HG02852 (cell line): ENCODE data around the gene P2RY6.

Experiments used
- ATAC-seq: cut with Tn5 transposase; IDR thresholded peaks from one replicate; pipeline ENCODE4 v1.9.1; 2021; ENCODE audit warnings: mild to moderate bottlenecking, moderate library complexity; ENCODE audit not compliant: unreplicated experiment

P2RY6 gene

DNA sequence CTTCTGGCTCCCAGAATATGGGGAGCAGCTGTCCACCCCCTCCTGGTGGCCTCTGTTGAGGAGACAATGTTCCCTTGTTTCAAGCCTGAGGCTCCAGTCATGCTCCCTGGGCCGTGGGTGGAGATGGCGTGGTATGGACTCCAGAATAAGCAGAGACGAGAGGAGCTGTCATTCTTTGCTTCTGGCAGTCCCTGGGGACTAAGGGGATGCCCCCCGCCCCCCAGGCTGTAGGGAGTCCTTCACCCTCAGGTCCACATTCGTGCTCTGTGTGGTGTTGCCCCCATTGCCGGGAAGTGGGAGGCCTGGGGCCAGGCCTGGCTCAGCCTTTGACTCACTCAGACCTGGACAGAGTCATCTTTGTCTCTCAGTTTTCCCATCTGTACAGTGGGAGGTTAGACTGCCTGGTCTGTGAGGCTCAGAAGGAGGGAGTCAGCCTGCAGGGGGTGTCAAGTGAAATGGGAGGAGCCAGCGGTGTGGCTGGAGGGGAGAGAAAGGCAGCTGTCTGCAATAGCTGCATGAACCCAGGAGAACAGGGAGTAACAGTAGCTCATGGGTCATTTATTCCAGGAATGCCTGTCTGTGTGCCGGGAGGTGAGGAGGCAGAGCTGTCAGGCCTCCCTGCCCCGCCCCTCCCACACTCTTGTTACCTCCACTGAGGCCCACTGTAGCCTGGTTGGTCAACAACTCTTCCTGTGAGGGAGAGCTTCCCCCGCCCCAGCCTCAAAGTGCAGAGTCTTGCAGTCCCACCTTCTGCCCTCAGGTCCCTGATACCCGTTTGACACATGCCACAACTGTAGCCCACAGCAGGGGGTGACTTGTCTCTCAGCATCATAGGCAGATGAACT is 42.2 kb downstream of the P2RY6 start:
- ATAC-seq, result no peak

DNA sequence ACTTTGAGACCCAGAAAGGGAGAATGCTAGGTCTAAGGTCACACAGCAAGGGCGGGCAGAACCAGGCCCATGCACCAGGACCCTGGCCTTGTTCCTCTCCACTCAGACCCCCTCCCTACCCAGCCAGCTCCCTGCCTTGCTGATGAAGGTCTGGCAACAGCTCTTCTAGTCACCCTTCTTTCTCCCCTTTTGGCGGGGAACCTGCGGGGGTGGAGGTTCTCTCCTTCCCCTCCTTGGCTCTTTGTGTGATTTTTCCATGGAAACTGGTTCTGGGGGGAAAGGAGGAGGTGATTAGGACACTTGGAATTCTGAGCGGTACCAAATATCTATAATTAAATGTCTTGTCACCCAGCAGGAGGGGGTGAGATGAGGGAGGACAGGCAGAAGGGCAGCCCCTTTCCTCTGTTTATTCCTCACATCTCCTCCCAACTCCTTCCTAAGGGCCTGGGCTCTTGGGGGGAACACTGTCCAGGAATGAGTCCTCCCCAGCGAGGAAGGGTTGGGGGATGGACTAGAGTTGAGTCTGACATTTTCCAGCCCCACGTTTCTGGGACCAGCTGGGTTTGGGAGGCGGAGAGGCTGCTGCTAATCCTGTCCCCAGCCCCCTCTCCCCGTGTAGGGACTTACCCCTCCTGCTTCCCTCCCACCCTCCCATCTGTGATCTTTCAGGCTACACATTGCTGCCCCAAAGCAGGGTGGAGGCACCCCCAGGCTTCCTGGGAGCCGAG is 43.3 kb downstream of the P2RY6 start:
- no peak for ATAC-seq

DNA sequence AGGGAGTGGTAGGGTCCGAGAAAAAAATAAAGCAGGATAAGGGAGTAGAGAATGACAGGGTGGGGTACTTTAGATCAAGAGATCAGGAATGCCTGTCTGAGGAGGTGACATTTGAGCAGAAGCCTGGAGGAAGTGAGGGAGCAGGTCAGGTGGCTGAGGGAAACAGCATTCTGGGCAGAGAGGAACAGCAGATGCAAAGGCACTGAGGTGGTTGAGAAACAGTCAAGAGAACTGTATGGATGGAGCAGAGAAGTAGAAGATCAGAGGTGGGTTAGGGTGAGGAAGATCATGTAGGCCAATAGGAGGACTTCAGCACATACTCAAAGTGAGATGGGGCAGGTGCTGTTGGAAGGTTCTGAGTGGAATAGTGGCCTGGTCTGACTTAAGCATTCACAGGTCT is 44.3 kb downstream of the P2RY6 start:
- no peak for ATAC-seq

DNA sequence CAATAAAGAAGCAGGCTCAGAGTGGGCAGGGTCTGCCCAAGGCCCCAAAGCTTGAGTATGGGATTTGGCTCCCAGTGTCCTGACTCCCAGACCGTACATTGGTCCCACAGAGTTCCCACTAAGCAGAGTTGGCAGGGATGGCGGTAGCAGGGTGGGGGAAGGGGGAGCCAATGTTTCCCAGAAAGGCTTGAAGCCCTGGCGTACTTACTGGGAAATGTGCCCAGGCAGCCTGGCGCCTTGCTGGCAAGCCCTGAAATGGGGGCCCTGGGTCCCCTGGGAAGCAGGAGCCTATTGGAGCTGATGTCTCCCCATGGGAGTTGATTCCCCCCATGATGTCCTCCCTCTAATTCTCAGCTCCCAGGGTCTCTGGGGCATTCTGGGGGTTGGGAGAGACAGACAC is 45.2 kb downstream of the P2RY6 start:
- ATAC-seq, result no peak

- no peak for ATAC-seq
These were observed 45.7 kb downstream of the P2RY6 start for GRCh38 chr11:73317803-73318202.

DNA sequence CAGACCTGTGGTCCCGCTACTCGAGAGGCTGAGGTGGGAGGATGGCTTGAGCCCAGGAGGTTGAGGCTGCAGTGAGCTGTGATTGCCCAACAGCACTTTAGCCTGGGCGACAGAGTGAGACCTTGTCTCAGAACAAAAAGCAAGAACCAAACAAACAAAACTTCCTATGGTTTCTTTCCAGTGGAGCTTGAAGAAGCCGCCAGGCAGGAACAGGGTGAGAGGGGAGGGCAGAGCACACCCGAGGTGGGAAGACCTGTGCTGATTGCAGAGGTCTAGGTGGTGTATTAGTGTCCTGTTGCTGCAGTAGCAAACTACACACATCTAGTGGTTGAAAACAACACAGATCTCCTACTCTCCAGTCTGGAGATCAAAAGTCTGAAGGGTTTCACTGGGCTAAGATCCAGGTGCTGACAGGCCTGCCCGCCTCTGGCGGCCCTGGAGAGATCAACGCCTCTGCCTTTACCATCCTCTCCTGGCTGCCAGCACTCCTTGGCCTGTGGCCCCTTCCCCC is 46.4 kb downstream of the P2RY6 start:
- ATAC-seq, result no peak

DNA sequence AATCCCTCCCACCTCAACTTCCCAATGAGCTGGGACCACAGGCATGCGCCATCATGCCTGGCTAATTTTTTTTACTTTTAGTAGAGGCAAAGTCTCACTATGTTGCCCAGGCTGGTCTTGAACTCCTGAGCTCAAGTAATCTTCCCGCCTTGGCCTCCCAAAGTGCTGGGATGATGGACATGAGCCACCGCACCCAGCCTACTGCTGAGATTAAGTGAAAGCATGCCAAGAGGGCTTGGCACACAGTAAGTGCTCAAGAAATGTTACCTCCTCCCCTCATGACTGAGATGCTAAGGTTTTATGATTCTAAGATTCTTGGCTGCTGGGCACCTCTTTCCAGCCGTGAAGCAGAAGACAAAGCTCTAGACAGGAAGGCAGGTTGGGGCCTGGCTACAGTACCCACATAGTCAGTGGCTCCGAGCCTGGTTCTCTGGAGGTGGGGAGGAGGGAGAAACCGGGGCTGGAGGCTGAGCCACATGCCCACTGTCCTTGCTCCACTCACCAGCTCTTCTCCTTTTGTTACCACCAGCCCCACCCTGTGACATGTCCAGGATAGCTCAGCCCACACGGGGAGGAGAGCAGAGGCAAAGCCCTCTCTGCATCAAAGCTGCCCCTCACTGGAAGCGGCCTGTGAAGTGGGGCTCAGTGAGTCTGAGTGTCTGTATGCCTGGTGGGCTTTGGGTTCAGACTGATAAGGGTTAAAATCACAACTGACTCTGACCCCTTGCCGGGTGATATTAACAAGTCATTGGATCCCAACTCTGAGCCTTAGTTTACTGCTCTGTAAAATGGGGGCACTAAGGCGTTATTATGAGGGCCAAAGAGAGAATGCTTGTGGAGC is 48.8 kb downstream of the P2RY6 start:
- no peak for ATAC-seq

DNA sequence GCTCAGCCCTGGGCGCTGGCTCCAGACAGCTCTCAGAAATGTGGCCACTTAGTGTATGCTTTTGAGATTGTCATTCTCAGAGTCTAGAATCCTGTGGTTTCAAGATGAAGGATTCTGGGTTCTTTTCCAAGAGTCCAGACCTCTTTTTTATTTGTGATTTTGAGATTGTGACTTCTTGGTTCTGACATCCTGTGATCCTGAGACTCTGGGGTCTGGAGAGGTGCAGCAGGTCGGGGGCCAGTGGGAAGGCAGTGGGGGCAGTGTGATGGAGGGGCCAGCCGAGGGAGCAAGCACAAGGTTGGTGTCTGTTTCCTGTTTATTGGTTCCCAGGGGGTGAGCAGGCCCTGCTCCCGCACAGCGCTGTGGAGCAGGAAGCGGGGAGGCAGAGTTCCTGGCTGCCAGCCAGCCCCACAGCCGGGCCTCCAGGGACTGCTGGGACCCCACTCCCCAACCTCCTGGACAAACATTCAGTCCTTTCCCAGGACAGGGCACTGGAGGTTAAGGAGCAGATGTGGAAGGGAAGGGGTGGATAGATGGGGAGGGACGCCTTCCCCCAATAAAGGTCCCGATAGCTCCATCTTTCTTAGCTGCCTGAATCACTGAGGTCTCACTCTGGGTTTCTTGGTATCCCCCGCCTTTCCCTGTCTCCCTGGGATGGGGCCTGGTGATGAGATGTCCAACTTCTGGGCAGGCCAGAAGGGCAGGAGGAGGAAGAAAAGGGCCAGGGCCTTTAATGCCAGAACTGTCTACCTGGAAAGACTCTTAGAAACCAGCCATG is 49.7 kb downstream of the P2RY6 start:
- ATAC-seq, result no peak

DNA sequence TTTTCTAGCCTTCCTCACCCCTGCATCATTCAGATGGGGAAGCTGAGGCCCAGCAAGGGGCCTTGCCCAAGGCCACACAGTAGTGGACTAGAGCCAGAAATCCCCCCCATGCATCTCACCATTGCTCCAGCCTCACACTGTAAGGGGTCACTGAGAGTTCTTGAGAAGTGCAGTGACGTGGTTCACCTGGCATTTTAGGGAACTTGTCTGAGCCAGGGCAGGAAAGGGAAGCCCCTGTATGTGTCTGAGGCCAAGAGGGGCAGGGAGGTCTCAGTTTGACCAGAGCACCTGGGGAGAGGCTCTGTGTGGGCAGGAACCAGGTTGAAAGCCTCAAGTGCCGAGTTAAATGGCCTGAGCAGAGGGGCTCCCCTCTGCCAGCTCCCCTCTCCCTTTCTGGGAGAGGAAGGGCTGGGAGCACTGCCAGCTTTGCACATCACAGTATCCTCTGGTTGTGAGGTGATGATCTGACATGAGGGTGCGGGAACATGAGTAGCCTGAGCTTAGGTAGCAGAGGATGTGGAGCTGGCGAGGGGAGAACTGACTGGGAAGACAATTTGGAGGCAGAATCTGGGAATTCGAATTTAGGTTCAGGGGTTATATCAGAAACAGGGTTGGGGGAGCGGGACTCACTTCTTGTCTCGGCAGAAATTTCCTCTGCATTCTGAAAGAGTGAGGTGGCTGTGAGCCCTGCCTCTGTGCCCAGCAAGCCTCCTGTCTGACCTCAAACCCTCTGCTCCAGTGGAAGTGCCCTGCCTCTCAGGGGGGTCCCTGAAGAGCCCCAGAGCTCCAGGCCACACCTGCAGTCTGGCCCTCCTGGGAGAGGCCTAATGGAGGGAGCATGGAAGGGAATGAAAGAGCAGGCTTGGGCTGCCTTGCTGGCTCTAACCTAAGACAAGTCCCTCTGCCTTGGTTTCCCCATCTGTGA is 50.5 kb downstream of the P2RY6 start:
- ATAC-seq, result no peak

- ATAC-seq, result no peak
These were observed 51.3 kb downstream of the P2RY6 start for GRCh38 chr11:73323464-73323863.

GRCh38 chr11:73324116-73324515 is 52.0 kb downstream of the P2RY6 start:
- no peak for ATAC-seq

GRCh38 chr11:73324665-73325035 is 52.5 kb downstream of the P2RY6 start:
- ATAC-seq, result no peak

DNA sequence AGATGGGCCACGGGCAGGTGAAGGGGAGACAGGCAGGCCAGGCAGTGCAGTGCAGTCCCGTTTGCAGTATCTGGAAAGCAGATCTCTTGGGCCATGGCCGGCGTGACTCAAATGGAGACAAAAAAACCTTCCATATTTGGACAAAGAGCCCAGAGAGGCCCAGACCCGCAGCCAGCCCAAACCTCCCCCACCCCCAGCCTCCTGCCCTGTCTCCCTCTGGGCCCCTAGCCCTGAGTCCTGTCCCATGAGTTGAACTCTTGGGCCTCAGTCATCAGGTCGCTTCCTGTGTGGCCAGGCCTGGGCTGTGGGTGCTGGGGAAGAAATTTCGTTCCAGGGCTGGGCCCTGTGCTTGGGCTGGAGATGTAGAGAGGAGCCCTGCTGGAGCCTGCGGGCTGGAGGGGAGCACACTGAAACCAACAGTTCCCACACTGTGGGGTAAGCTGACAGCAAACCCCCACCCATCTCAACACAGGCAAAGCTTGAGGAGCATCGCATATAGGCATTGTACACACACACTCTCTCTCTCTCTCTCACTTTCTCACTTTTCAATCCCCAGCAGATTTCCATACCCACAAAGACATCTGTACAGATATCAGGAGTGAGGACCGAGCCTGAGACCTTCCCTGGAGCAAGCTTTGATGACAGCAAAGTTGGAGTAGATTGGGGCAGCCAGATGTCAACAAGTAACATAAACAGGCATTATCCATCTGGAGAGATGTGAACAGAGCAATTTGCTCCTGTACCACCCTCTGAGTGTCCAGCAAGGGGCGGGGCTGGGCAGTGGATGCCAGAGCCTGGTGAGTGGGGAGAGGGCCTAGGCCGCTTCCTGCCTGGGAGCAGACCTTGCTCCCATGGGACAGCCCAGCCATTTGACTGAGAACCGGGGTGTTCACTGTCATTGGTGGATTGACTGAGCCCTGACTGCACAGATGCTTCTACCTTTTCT is 53.2 kb downstream of the P2RY6 start:
- ATAC-seq, result peak; percentile 73

DNA sequence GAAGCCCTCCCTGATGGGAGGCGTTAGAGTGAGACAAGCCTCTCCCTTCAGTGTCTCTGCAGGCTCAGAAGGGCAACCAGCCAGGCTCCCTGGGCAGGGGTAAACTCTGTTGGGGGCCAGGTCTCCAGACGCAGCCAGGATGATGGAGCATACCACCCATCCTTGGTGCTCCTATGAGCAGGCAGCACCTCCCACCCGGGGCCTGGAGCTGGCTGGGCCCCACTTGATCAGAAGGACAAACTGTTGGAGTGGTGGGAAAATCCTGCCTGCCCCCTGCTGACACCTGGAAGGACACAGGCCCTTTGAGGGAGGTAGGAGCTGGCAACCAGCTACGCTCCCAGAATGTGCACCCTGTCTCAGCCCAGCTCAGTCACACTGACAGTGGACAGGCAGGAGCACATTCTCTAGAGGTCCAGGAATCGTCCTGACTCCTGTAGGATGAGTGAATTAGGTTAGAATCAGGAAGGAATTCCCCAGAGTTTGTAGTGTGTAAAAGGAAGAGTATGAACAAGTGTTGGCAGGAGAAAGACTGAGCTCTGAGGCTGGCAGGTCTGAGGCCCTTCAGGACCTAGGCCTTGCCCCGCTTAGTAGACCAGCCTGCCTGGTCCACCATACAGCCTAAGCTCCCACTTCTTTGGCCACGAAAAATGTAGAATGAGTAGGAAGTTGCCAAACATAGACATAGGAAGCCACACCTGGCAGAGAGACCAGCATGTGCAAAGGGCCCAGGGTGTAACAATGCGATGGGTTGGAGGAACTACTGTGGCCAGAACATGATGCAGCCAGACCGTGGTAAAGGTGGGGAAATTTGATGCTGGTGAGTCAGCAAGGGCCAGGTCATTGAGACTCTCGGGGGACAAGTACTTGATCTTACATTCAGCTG is 55.0 kb downstream of the P2RY6 start:
- no peak for ATAC-seq

- no peak for ATAC-seq
These were observed 55.8 kb downstream of the P2RY6 start for GRCh38 chr11:73327812-73328364.

- ATAC-seq, result no peak
These were observed 58.5 kb downstream of the P2RY6 start for GRCh38 chr11:73330569-73331093.
